NCI-H82 treated with DMSO at 0.1 percent for 48 hours (cell line): ENCODE data around the gene COX4I2.

Experiments used
- DNase-seq: peaks from one replicate; lab custom pipeline; 2025; ENCODE audit not compliant: unreplicated experiment; lab: John Stamatoyannopoulos, UW

Gene COX4I2

GRCh38 chr20:31675828-31676608 lies 38.3 kb downstream of the COX4I2 start:
- DNase-seq, result peak; percentile 69

- DNase-seq, result no peak
Measured at GRCh38 chr20:31676609-31676989, 38.9 kb downstream of the COX4I2 start.

- no peak for DNase-seq
Measured at GRCh38 chr20:31677553-31678260, 40.0 kb downstream of the COX4I2 start.

- no peak for DNase-seq
Measured at GRCh38 chr20:31678389-31679356, 41.0 kb downstream of the COX4I2 start.

- DNase-seq, result no peak
Measured at GRCh38 chr20:31679357-31680285, 41.9 kb downstream of the COX4I2 start.

GRCh38 chr20:31680286-31681127 lies 42.8 kb downstream of the COX4I2 start:
- no peak for DNase-seq

- DNase-seq, result no peak
Measured at GRCh38 chr20:31681128-31681727, 43.5 kb downstream of the COX4I2 start.

GRCh38 chr20:31681769-31682168 lies 44.1 kb downstream of the COX4I2 start:
- DNase-seq, result no peak

GRCh38 chr20:31682352-31682751 lies 44.6 kb downstream of the COX4I2 start:
- DNase-seq, result no peak

- DNase-seq, result no peak
Measured at GRCh38 chr20:31682927-31683326, 45.2 kb downstream of the COX4I2 start.

GRCh38 chr20:31684153-31685015 lies 46.7 kb downstream of the COX4I2 start:
- DNase-seq, result no peak

- DNase-seq, result no peak
Measured at GRCh38 chr20:31685853-31686643, 48.3 kb downstream of the COX4I2 start.

- peak; percentile 33 for DNase-seq
Measured at GRCh38 chr20:31687777-31688176, 50.1 kb downstream of the COX4I2 start.

- no peak for DNase-seq
Measured at GRCh38 chr20:31689141-31689540, 51.4 kb downstream of the COX4I2 start.

- DNase-seq, result no peak
Measured at GRCh38 chr20:31690124-31690666, 52.5 kb downstream of the COX4I2 start.

GRCh38 chr20:31691646-31692275 lies 54.0 kb downstream of the COX4I2 start:
- DNase-seq, result no peak
